GM19239 (cell line): ENCODE data around the gene GLUL.

ENCODE experiments used
- DNase-seq: peaks from one replicate; pipeline ENCODE4 v3.0.0; 2011; ENCODE audit warnings: low spot score; ENCODE audit not compliant: insufficient read length
- FAIRE-seq: peaks from 2 replicates; lab custom pipeline; 2011; peaks lifted over from hg19 to GRCh38; lab: Jason Lieb, UNC

Gene GLUL

DNA sequence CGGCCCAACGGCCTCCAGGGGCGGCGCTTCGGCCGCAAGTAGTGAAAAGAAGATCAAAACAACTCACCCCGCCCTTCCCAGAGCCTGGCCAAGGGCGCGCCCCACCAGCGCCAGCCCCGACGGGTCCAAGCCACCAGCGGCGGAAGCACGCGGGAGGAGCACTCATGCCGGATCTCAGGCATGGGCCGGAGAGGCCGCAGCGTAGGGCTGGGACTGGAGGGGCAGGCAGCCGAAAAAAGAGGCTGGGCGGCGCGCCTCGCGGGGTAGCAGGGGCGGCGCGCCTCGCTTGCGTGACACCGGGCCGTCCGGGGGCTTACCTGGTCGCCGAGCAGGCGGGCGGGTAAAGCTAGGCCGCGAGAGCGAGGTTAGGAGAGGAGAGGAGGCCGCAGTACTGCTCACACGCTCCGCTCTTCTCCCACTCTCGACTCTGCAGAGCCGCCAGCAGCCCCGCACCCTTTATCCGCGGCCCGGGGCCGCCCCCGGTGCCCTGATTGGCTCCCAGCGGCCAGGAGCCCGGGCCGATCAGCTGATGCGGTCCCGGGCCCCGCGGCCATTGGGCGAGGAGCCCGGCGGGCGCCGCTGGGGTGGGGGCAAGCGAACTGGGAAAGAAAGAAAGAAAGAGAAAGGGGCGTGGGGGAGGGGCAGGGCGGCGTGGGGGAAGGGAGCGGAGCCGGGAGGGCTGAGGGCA, at the start of gene GLUL:
GLUL (minus strand) TSS at position 429 of the 688 bp plus-strand sequence. CDS start 3,053 bp downstream, outside the sequence.
- FAIRE-seq (no peak), DNase-seq (peak; percentile 47)

DNA sequence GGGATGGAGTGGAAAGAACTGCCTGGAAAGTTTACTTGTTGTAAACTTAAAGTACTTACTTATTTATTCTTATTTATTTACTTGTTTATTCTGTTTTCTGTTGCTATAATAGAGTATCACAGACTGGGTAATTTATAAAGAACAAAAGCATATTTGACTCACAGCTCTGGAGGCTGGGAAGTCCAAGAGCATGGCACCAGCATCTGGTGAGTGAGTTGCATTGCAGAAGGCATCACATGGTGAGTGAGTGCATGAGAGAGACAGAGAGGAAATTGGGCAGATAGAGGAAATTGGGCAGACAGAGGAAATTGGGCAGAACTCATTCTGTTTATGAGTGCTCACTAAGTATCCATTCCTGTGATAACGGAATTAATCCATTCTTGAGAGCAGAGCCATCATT, 46.7 kb upstream of the GLUL start:
- no peak for FAIRE-seq
- no peak for DNase-seq

DNA sequence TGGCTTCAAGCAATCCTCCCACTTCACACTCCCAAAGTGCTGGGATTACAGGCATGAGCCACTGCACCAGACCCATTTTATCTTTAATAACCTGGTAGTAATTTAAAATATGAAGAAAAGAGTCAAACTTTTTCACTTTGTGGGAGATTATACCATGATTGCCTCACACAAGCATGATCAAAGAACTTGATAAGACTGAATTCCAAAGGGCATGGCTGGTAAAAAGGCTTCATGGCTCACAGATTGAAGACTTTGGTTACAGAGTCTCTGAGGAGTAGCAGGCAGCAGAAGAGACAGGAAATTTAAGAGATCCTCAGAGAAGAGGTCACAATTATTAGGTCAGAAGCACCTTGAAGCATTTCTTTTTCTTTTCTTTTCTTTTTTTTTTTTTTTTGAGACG, 42.0 kb upstream of the GLUL start:
- FAIRE-seq (no peak), DNase-seq (no peak)

DNA sequence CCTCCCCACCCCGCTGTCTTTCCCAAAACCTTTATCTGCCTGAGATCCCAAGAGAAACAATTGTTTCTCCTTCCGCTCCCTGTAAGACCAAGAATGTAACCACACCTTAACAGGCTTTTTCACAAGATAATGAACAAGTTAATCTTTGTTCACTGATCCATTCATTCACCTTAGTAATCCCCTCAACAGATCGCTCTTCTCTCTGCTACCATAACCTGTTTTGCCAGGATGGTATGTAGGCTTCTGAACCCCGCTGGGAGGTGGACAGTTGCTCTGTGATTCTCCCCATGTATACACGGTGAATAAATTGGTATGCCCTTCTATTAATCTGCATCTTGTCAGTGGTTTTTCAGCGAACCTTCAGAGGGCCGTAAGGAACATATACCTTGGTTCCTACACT, 39.7 kb upstream of the GLUL start:
- FAIRE-seq: no peak
- no peak for DNase-seq

DNA sequence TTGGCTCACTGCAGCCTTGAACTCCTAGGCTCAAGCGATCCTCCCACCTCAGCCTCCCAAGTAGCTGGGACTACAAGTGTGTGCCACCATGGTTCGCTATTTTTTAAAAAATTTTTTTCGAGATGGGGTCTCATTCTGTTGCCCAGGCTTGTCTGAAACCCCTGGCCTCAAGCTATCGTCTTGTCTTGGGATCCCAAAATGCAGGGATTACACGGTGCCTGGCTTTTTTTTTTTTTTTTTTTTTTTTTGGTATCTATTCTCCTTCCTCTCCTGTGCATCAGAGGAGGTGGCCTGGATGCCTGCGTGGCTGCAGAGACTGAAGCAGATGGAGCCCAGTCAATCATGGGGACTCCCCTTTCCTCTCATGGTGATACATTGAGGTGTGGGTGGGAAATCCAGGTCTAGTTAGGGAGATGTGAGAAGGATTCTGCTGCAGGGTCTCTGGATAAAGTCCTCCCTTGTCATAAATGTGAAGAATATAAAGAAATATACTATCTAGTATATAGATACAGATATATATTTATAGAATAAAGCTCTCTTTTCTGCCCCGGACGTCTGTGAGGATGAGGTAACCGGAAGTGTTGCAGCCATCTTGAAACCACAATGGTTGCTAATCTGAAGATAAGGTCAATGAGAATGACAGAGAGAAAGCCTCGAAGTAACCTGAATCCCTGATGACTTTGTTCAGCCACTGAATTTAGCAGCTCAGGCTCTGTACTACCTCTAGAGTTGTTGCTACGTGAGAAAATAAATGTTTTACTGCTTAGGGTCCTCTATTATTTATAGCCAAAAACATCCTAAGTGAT, 38.9 kb upstream of the GLUL start:
- no peak for DNase-seq
- FAIRE-seq: peak; percentile 84

DNA sequence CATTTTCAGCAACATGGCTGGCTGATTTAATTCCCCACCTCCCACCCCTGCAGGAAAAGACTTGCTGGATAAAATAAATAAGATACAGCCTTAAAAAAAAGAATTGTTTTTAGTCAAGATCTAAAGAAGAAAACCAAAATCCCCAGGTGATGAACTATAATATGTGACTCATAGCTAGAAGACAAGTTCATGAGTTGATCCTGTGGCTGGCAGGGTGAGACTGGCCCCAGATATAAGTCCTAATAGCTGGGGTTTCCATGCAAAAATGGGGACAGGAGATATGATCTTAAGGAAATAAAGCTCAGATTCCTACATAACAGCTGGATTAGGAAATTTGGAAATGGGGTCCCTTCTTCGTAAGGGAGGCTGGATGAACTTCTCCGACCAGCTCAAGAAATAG, 36.5 kb upstream of the GLUL start:
- FAIRE-seq: peak; percentile 71

DNA sequence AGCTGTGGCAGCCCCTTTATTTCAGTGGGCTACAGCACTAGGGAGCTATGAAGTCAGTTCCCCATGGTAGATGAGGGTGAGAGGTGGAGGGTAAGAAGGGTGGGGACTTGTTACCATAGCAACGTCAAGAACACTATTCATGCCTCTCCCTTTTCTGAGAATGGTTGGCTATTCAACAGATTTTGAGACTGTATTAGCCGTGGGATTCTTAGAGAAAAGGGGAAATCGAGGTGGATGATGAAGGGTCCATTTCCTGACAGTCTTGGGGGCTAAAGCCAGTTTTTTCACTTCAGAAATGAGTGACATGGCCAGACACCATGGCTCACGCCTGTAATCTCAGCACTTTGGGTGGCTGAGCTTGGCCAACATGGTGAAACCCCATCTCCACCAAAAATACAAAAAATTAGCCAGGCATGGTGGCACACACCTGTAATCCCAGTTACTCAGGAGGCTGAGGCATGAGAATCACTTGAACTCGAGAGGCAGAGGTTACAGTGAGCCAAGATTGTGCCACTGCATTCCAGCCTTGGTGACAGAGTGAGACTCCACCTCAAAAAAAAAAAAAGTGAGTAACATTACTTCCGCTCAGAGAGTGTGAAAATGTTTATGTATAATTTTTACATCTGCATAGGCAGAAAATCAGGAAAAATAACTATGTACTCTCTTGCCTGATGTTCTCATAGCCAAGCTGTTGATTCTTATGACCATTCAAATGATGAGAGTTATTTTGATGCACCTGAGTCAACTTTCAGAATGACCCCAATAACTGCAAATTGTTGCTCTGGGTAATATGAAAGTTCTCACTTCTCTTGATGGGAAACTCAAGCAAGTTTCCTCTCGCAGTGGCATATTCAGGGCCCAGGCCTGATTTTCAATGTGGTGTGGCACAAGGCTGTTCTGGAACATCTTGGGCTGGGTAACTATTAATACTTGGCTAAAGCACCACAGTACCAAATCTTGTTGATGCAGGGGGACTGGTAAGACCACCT, 35.1 kb upstream of the GLUL start:
- FAIRE-seq (peak; percentile 96), DNase-seq (no peak)

More for the DNA sequence above, 36.5 kb upstream of the GLUL start:
- no peak for DNase-seq

DNA sequence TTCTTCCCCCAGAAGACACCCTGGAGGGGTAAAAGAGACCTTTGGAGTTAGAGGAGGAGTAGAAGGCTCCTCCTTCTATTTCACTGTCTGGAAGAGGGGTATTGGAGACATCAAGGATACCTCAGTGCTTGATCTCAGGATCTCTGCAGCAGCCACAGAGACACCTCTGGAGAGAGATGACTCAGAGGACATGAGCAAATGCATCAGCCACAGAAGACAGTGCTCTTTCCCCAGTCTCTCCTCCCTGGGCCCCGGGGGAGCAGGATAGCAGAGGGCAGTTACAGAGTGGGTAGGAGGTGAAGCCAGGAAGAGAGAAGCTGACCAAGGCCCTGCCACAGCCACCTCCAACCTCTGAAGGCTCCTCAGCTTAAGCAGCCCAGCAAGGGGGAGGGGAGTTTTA, 24.2 kb upstream of the GLUL start:
- DNase-seq (no peak), FAIRE-seq (no peak)

DNA sequence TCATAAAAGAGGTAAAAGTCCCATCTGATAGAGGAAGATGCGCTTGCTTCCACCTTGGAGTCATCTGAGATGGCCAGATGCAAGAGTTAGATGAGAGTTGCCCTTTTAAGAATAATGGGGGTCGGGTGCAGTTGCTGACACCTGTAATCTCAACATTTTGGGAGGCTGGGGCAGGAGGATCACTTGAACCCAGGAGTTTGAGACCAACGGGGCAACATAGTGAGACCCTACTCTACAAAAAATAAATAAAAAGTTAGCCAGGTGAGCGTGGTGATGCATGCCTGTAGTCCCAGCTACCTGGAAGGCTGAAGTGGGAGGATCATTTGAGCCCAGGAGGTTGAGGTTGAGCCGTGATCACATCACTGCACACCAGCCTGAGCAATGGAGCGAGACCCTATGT, 22.4 kb upstream of the GLUL start:
- no peak for DNase-seq
- FAIRE-seq: no peak

DNA sequence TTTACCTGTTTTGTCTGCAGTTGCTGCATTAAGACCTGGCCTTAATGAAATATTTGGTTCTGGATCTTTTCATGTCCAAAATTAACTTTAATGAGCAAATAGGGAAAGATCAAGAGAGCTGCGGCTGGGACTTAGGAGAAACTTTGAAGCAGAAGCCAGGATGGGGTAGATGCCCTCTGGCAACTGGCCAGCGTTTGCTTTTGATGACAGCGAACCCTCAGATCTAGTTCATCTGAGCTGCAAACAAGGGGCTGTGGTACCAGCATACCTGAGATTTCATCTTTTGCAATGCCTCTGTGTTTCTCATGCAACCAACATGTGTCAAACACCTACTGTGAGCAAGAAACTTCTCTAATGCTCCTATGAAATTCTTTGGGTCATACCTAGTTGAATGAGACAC, 21.9 kb upstream of the GLUL start:
- no peak for FAIRE-seq
- no peak for DNase-seq

DNA sequence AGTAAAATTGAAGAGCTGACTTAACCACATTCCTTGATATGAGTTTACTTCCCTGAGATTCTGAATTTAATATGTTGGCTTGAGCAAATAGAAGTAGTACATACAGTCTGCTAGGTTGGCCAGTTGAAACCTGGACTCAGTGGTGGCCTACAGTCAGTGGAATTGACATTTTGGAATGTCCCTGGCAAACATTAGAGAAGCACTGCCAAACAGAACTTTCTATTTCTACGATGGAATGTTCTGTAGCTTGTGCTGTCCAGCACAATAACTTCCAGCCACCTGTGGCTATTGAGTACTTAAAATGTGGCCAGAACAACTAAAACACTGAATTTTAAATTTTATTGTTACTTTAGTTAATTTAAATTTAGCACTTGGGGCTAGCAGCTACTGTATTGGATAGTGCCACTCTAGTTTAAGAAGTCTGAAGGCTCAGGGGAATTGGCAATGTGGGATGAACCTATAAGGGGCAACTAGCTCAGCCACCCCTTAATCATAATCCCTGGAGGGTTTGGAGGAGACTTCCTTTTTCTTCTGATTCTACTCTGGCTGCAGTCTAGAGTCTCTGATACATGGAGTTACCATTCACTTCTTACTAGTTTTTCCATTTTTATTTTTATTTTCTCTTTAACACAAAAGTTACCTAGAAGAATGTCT, 19.2 kb upstream of the GLUL start:
- DNase-seq: no peak
- no peak for FAIRE-seq

DNA sequence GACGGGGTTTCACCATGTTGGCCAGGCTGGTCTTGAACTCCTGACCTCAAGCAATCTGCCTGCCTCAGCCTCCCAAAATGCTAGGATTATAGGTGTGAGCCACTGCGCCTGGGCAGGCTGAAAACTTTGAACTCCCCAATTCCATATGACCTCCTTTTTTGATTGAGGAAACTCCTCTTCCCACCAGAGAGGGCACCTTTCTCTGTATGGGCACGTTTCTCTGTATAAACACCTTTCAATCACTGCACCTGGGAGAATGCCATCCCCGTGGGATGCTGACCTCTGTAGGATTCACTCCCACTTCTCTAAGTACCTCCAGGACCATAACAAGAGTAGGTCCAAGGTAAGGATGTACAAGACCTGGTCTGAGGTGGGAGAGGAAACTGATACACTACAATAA, 18.5 kb upstream of the GLUL start:
- no peak for FAIRE-seq
- no peak for DNase-seq

DNA sequence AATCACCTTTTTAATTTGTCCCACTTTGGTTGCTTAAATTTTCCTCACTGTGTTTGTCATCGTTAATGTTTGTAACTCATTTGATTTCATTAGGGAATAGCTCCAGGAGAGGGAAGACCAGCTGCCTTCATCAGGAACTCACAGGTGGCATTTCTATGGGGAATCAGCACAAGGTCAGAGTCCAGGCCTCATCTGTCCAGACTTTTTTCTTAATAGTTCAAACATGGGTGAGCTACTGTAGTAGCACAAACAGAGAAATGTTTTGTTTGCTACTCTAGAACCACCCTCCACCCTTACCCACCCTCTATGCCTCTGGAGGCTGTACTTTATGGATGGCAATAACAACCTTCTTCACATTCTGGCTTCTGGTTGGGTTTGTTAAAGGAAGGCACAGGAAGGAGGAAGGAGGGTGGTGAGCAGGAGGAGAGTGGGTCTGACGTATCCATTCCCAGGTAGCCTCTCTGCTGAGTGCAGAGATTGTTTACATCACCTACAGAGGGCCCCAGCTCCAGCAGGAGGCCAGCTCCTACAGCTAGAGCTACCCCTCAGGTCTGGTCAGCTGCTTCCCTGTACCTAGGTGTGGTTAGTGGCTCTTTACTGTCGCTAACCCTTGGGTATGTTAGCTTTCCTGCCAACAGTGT, 17.0 kb upstream of the GLUL start:
- FAIRE-seq: no peak

DNA sequence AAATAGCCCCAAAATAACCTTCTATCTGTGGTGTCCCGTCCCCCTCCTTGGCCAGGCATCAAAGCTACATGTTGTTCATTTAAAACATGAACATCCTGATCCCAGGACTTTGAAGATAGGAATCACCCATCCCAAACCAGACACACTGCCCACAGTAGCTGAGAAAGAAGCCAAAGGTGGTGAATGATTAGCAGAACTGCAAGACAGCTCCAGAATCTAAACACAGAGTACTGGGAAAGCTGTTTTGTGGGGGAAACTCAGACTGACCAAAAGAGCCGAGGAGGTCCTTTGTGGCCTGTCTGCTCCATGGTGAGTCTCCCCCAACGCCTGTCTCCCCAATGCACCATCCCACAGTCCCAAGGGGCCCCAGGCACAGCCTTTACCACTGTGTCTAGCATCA, 16.1 kb upstream of the GLUL start:
- no peak for DNase-seq
- FAIRE-seq: no peak

More for the DNA sequence above, 17.0 kb upstream of the GLUL start:
- DNase-seq: no peak

DNA sequence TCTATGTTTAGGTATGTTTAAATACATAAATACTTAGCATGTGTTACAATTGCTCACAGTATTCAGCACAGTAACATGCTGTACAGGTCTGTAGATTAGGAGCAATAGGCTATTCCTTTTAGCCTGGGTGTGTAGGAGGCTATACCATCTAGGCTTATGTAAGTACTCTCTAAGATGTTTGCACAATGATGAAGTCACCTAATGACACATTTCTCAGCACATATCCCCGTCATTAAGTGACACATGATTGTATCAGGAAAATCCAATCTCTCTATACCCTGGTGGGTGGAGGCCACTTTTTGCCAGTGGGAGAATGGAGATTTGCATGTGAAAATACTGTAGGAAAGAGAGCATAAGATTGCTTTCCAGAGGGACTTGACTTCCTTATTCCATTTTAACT, 14.4 kb upstream of the GLUL start:
- DNase-seq: no peak
- FAIRE-seq: no peak

DNA sequence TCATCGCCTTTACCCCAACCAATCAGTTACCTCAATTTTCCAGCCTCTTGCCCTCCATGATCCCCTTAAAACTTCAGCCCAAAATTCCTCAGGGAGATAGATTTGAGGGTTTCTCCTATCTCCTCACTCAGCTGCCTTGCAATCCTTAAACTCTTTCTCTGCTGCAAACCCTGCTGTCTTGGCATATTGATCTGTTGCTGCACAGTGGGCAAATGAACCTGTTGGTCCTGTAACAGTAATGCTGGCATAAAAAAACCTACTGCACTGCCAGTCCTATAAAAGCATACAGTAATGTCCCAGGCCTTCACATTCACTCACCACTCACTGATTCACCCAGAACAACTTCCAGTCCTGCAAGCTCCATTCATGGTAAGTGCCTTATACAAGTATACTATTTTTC, 14.0 kb upstream of the GLUL start:
- no peak for FAIRE-seq

DNA sequence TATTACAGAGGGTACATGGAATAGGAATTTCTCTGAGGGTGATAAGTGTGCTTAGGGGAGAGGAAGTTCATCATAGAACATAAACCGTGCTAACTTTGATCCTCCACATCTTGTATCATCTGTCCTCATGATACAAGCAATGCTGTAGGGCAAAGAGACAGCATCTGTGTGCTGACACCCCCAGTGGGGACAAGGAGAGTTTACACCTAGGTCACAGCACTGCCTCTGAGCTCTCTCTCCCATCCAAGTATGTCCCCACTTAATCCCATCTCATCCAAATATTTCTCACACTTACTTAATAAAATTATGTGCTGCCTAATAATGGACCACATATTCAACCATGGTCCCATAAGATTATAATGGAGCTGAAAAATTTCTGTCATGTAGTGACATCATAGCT, 13.2 kb upstream of the GLUL start:
- FAIRE-seq (no peak), DNase-seq (no peak)

More for the DNA sequence above, 14.0 kb upstream of the GLUL start:
- DNase-seq: no peak

DNA sequence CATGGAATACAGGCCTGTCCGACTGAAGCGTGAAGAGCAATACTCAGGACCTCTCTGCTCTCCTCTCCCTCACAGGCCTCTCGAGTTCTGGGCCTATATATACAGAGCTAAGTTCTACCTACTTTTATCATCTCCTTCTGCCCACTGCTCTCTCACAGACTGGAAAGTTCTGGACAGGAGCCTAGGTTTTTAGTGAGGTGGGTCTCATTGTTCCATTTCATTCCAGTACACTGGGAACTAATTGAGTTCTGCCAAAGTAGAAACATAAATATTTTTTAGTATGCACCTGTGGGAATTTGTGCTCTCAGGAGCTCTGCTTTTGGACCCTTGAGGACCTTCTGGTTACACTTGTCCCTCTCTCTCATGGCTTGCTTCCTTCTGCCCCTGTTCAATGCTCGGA, 9.0 kb upstream of the GLUL start, which contains the start of gene TEDDM1:
TEDDM1 (minus strand) TSS at position 101 of the 400 bp plus-strand sequence. CDS start 182 bp downstream, outside the sequence.
- FAIRE-seq: no peak

DNA sequence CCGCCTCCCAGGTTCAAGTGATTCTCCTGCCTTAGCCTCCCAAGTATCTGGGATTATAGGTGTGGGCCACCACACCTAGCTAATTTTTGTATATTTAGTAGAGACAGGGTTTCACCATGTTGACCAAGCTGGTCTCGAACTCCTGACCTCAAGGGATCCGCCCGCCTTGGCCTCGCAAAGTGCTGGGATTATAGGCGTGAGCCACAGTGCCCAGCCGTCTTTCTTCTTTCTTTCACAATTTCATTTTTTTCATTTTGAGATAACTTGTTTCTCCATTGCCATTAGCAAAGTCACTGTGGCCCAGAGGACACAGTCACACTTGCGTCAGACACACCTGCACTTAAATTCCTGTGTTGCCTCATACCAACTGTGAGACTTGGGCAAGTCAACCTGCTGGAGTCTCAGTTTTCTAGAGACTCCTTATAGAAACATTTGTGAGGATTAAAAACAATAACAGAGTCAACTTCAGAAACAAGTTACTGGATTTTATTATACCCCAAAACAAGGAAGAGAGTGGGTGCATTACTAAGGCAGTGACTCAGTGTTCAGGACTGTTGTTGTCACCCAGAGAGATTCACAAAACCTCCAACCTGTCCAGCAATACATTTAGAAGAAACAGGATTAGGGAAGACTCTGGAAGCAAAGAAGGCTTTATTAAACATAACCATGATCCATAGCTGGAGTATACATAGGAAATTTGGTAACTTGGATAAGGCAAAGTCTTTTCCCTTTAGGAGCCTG, 6.2 kb upstream of the GLUL start:
- no peak for DNase-seq

More for the DNA sequence above, 9.0 kb upstream of the GLUL start, which contains the start of gene TEDDM1:
- no peak for DNase-seq

More for the DNA sequence above, 6.2 kb upstream of the GLUL start:
- no peak for FAIRE-seq
